Measurements from ENCODE around the gene SH2D5. TPM values are rescaled to one million over a fixed set of nuclear protein-coding genes. Genes with fewer than 3 reads are reported as not detected.

The SH2D5 gene
- total RNA-seq, 1 donor: 4.3 TPM

- no peak for TF ChIP-seq CTCF (IDR thresholded peaks at IDR 0.05; ENCODE audit: insufficient read depth, low read depth, low read length)
- no peak overlapping the region for H3K4me3 ChIP-seq (ENCODE audit: low read depth, low read length)
- DNase-seq (ENCODE audit: low read depth): no peak
Measured at GRCh38 chr1:20712215-20712577, 20.3 kb downstream of the SH2D5 start.

- no peak for TF ChIP-seq CTCF (IDR thresholded peaks at IDR 0.05; ENCODE audit: insufficient read depth, low read depth, low read length)
- H3K4me3 ChIP-seq (ENCODE audit: low read depth, low read length): no peak overlapping the region
- no peak for DNase-seq (ENCODE audit: low read depth)
Measured at GRCh38 chr1:20711285-20712214, 21.0 kb downstream of the SH2D5 start.

GRCh38 chr1:20710469-20711284, 21.8 kb downstream of the SH2D5 start:
- no peak overlapping the region for H3K4me3 ChIP-seq (ENCODE audit: low read depth, low read length)
- TF ChIP-seq CTCF (IDR thresholded peaks at IDR 0.05; ENCODE audit: insufficient read depth, low read depth, low read length): no peak
- DNase-seq (ENCODE audit: low read depth): no peak

- TF ChIP-seq CTCF (IDR thresholded peaks at IDR 0.05; ENCODE audit: insufficient read depth, low read depth, low read length): no peak
Measured at GRCh38 chr1:20709868-20710267, 22.6 kb downstream of the SH2D5 start.

GRCh38 chr1:20708891-20709290, 23.6 kb downstream of the SH2D5 start:
- TF ChIP-seq CTCF (IDR thresholded peaks at IDR 0.05; ENCODE audit: insufficient read depth, low read depth, low read length): no peak
- DNase-seq (ENCODE audit: low read depth): no peak
- no peak overlapping the region for H3K4me3 ChIP-seq (ENCODE audit: low read depth, low read length)

More at GRCh38 chr1:20709868-20710267, 22.6 kb downstream of the SH2D5 start:
- no peak overlapping the region for H3K4me3 ChIP-seq (ENCODE audit: low read depth, low read length)
- no peak for DNase-seq (ENCODE audit: low read depth)

- TF ChIP-seq CTCF (IDR thresholded peaks at IDR 0.05; ENCODE audit: insufficient read depth, low read depth, low read length): no peak
- no peak overlapping the region for H3K4me3 ChIP-seq (ENCODE audit: low read depth, low read length)
- no peak for DNase-seq (ENCODE audit: low read depth)
Measured at GRCh38 chr1:20708057-20708456, 24.4 kb downstream of the SH2D5 start.
